ENCODE data around the gene R3HCC1L. TPM values are rescaled to one million over a fixed set of nuclear protein-coding genes. Genes with fewer than 3 reads are reported as not detected.
A peak's percentile ranks its signal among the peaks of the same experiment; 100 is the strongest.

Gene R3HCC1L
- total and polyA plus RNA-seq, 2 of the 4 experiments (the other 2 are of a cell fraction): 8.3 to 14.7 TPM

DNA sequence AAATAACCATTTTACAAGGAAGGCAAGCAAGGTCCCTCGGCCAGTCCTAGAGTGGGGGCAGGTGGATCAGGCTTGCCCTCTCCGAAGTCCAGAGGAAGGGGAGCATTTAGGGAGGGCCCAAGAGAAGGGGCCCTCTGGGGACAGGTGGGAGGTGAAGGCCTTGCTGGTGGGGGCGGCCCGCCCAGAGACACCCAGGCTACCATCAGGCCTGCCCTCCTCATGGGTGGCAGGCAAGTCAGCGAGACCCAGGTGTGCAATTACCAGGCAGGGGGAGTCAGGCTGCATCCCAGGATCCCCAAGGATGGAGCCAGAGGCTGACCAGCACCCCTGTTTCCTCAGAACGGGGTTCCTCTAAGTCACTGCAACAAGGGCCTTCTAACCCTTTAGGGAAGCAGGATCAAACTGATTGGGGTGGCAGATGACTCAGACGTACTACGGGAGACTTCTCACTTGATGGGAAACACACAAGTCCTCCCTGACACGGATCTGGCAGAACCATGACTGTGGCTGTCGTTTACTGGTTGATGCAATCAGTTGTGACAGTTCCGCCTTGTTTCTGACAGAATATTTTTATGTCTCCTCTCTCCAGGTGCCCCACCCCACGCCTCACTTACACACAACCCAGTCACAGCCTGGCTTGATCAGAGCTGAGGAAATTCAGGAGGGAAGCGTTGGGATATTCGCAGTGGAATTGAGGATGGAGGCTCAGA lies 125.3 kb downstream of the R3HCC1L start:
- no peak overlapping the region; the same call in 2 of the 3 replicates for H2BK15ac ChIP-seq (ENCODE audit: low read depth, low read length)
- H3K23ac ChIP-seq (ENCODE audit: low read depth, low read length): no peak overlapping the region
- H3K4ac ChIP-seq (ENCODE audit: low read depth, low read length): peak overlapping the region; percentile 36
- peak overlapping the region; percentile 34 for H2AFZ ChIP-seq (replicated peaks; ENCODE audit: low read length, poor library complexity)
- in situ Hi-C loops (cut with MboI; ENCODE audit: low sequenced_read_pairs): no loop called here
- dilution Hi-C loops (cut with HindIII; ENCODE audit: low sequenced_read_pairs, unreplicated experiment): no loop called here
- peak overlapping the region; percentile 43; the same call in 1 of the 2 replicates for H2AK5ac ChIP-seq (ENCODE audit: low read depth, low read length)
- H3K9me3 ChIP-seq (ENCODE audit: control insufficient read depth, insufficient read depth, low read length): no peaks in the 10 kb centered on the region
- H3K4me3 ChIP-seq (ENCODE audit: insufficient read depth, low read depth, low read length): no peak overlapping the region
- whole genome bisulfite sequencing, 2 experiments (ENCODE audit: extremely low coverage in 2 of 2, insufficient read length in 1 of 2): 70% methylated on average over 6 of the region's 14 CpGs; no CpG with 5 or more reads in 1 of the 2 experiments
- no peak; the same call in 1 of the 2 replicates for ATAC-seq (ENCODE audit: low read depth)
- H3K9me1 ChIP-seq (ENCODE audit: insufficient read depth, low read length): peaks cover 20% of the 10 kb centered on the region
- CTCF ChIA-PET: interaction anchor here (0.6 kb wide), 1 partner anchor 14 kb away, joined by 3 read pairs; no protein-coding TSS in a partner anchor
- H2BK5ac ChIP-seq (ENCODE audit: low read depth, low read length, poor library complexity, severe bottlenecking): no peak overlapping the region
- H3K27ac ChIP-seq (ENCODE audit: insufficient read depth, low read length): no peak overlapping the region
- no peak overlapping the region; the same call in 1 of the 2 replicates for H2BK120ac ChIP-seq (ENCODE audit: low read depth, low read length)
- DNase-seq: peak; percentile 36
- H3K4me2 ChIP-seq (ENCODE audit: low read depth, low read length): no peak overlapping the region
- H2BK20ac ChIP-seq (ENCODE audit: low read depth, low read length): no peak overlapping the region
- H3K4me1 ChIP-seq (ENCODE audit: control insufficient read depth, insufficient read depth, low read length): peaks cover 9% of the 10 kb centered on the region
- no peak overlapping the region for H4K5ac ChIP-seq (ENCODE audit: low read depth, low read length)
- H3K79me1 ChIP-seq (ENCODE audit: low read depth in 1 of 2, low read length in 2 of 2): no peaks in the 10 kb centered on the region
- peak overlapping the region; percentile 1; the same call in 1 of the 2 replicates for H3K14ac ChIP-seq (replicated peaks; ENCODE audit: low read depth, low read length)
- H2AK9ac ChIP-seq (replicated peaks; ENCODE audit: low read depth, low read length, poor library complexity): no peak overlapping the region
- BruUV-seq (replicated peaks): no TSS peak
- no peaks in the 10 kb centered on the region for H3K27me3 ChIP-seq (ENCODE audit: control insufficient read depth, insufficient read depth, low read length)
- intact Hi-C loops (cut with micrococcal nuclease): no loop called here
- H3K9ac ChIP-seq (ENCODE audit: low read depth, low read length): no peak overlapping the region
- peak overlapping the region in 1 of 2 experiments; percentile 20; a peak in 1 of 4 replicates for H4K8ac ChIP-seq (ENCODE audit: low read depth in 2 of 2, low read length in 2 of 2)
- no peak overlapping the region for H3K18ac ChIP-seq (ENCODE audit: low read depth, low read length)
- TF ChIP-seq CEBPB (IDR thresholded peaks at IDR 0.05; ENCODE audit: low read depth, low read length) (no peak), BHLHE40 (IDR thresholded peaks at IDR 0.05; ENCODE audit: low read depth, low read length) (0 out of 2 replicates have a peak, but pooled peaks have one; percentile 5)
- H4K20me1 ChIP-seq (ENCODE audit: insufficient read depth, low read length): no peaks in the 10 kb centered on the region; the same call in none of the 2 replicates
- H4K91ac ChIP-seq (ENCODE audit: insufficient read depth, low read depth, low read length): no peak overlapping the region
- H3K56ac ChIP-seq (ENCODE audit: extremely low read depth, insufficient read depth, low read length): no peak overlapping the region
- 0 out of 2 replicates have a peak, but pooled peaks cover 3% of the 10 kb centered on the region for H3K36me3 ChIP-seq (ENCODE audit: control insufficient read depth, insufficient read depth, low read length)
- POLR2A ChIA-PET (ENCODE audit: unreplicated experiment): no interaction called here
